ENCODE results near the gene ABI3BP. TPM values are rescaled to one million over a fixed set of nuclear protein-coding genes. Genes with fewer than 3 reads are reported as not detected.
"Not testable (repeated sequence)": the region's sequence is repeated elsewhere in the genome, so short reads cannot be mapped to it uniquely, and the experiment has no call there.

Gene ABI3BP
- total RNA-seq, 5 donors from 2014 or later (not counting 1 experiment from before 2014, with no cell fraction given): 0.18 to 0.66 (median 0.43) TPM; not detected in 2

- Histone ChIP-seq H3K4me3 (ENCODE audit: control insufficient read depth in 1 of 2, extremely low read depth in 1 of 2, low read length in 1 of 2) (no peak overlapping the region), H3K9me3 (peaks cover 5% of the 10 kb centered on the region), H3K36me3 (ENCODE audit: control insufficient read depth in 2 of 2, extremely low read depth in 1 of 2, insufficient read depth in 1 of 2, low read length in 1 of 2) (no peaks in the 10 kb centered on the region), H3K27me3 (replicated peaks in 1 of 2; ENCODE audit: control insufficient read depth in 2 of 2, extremely low read depth in 1 of 2, insufficient read depth in 2 of 2, low read length in 1 of 2) (no peaks in the 10 kb centered on the region), H3K27ac (ENCODE audit: low read length) (no peak overlapping the region), H3K4me1 (ENCODE audit: control insufficient read depth in 1 of 2, extremely low read depth in 1 of 2, insufficient read depth in 2 of 2, low read length in 2 of 2) (no peaks in the 10 kb centered on the region)
- Mint-ChIP-seq H3K4me1 (no peaks in the 10 kb centered on the region), H3K27ac (no peak overlapping the region), H3K27me3 (peaks cover 0 to 14% of the 10 kb centered on the region in 2 donors), H3K36me3 (no peaks in the 10 kb centered on the region), H3K9me3 (peaks cover 0 to 4% (median 0%) of the 10 kb centered on the region in 3 donors), H3K4me3 (no peak overlapping the region)
- DNase-seq: no peak
- 83% methylated on average over 2 of the region's 4 CpGs for WGBS (ENCODE audit: insufficient coverage)
- ChIA-PET POLR2A (interaction anchor here in 1 of 2 donors (0.6 kb wide), 1 partner anchor 226 kb away, joined by 9 read pairs; no protein-coding TSS in a partner anchor), CTCF (interaction anchor here in 1 of 2 donors (0.7 kb wide), 1 partner anchor 886 kb away, joined by 8 read pairs; no protein-coding TSS in a partner anchor)
- ATAC-seq (replicated peaks in 1 of 4): no peak
Measured at GRCh38 chr3:100954990-100955389, 38.2 kb downstream of the ABI3BP start.

GRCh38 chr3:100954199-100954935 lies 38.9 kb downstream of the ABI3BP start:
- no peaks in the 10 kb centered on the region for H3K27me3 ChIP-seq (replicated peaks in 1 of 2; ENCODE audit: control insufficient read depth in 2 of 2, extremely low read depth in 1 of 2, insufficient read depth in 2 of 2, low read length in 1 of 2)
- no peaks in the 10 kb centered on the region for H3K36me3 Mint-ChIP-seq
- no peaks in the 10 kb centered on the region for H3K36me3 ChIP-seq (ENCODE audit: control insufficient read depth in 2 of 2, extremely low read depth in 1 of 2, insufficient read depth in 1 of 2, low read length in 1 of 2)
- ATAC-seq (replicated peaks in 1 of 4): no peak
- no peak for DNase-seq
- no peak overlapping the region for H3K27ac Mint-ChIP-seq
- no peaks in the 10 kb centered on the region for H3K9me3 ChIP-seq
- no peak overlapping the region for H3K4me3 ChIP-seq (ENCODE audit: control insufficient read depth in 1 of 2, extremely low read depth in 1 of 2, low read length in 1 of 2)
- H3K27me3 Mint-ChIP-seq: peaks cover 0 to 14% of the 10 kb centered on the region in 2 donors
- no peaks in the 10 kb centered on the region for H3K4me1 ChIP-seq (ENCODE audit: control insufficient read depth in 1 of 2, extremely low read depth in 1 of 2, insufficient read depth in 2 of 2, low read length in 2 of 2)
- peaks cover 0 to 4% (median 0%) of the 10 kb centered on the region in 3 donors for H3K9me3 Mint-ChIP-seq
- H3K4me1 Mint-ChIP-seq: no peaks in the 10 kb centered on the region
- no peak overlapping the region for H3K27ac ChIP-seq (ENCODE audit: low read length)
- no peak overlapping the region for H3K4me3 Mint-ChIP-seq
- WGBS (ENCODE audit: insufficient coverage): 100% methylated on average over 1 of the region's 3 CpGs
- CTCF ChIA-PET: interaction anchor here in 1 of 2 donors (0.7 kb wide), 1 partner anchor 885 kb away, joined by 8 read pairs; no protein-coding TSS in a partner anchor
- POLR2A ChIA-PET: no interaction called here

GRCh38 chr3:100953103-100953502 lies 40.1 kb downstream of the ABI3BP start:
- Histone ChIP-seq H3K9me3 (no peaks in the 10 kb centered on the region), H3K4me1 (ENCODE audit: control insufficient read depth in 1 of 2, extremely low read depth in 1 of 2, insufficient read depth in 2 of 2, low read length in 2 of 2) (no peaks in the 10 kb centered on the region), H3K27ac (ENCODE audit: low read length) (no peak overlapping the region), H3K4me3 (ENCODE audit: control insufficient read depth in 1 of 2, extremely low read depth in 1 of 2, low read length in 1 of 2) (no peak overlapping the region), H3K27me3 (replicated peaks in 1 of 2; ENCODE audit: control insufficient read depth in 2 of 2, extremely low read depth in 1 of 2, insufficient read depth in 2 of 2, low read length in 1 of 2) (no peaks in the 10 kb centered on the region), H3K36me3 (ENCODE audit: control insufficient read depth in 2 of 2, extremely low read depth in 1 of 2, insufficient read depth in 1 of 2, low read length in 1 of 2) (no peaks in the 10 kb centered on the region)
- ChIA-PET CTCF (no interaction called here), POLR2A (no interaction called here)
- H3K9me3 Mint-ChIP-seq: no peaks in the 10 kb centered on the region
- ATAC-seq (replicated peaks in 1 of 4): no peak
- H3K27ac Mint-ChIP-seq: no peak overlapping the region
- DNase-seq: no peak
- no peak overlapping the region for H3K4me3 Mint-ChIP-seq
- WGBS (ENCODE audit: insufficient coverage): no CpG with 5 or more reads among the region's 4 CpGs
- H3K36me3 Mint-ChIP-seq: no peaks in the 10 kb centered on the region
- H3K27me3 Mint-ChIP-seq: peaks cover 0 to 14% of the 10 kb centered on the region in 2 donors
- H3K4me1 Mint-ChIP-seq: no peaks in the 10 kb centered on the region

GRCh38 chr3:100947119-100947518 lies 46.1 kb downstream of the ABI3BP start:
- H3K27ac Mint-ChIP-seq: no peak overlapping the region
- no CpG with 5 or more reads among the region's 3 CpGs for WGBS (ENCODE audit: insufficient coverage)
- no peaks in the 10 kb centered on the region for H3K4me1 ChIP-seq (ENCODE audit: control insufficient read depth in 1 of 2, extremely low read depth in 1 of 2, insufficient read depth in 2 of 2, low read length in 2 of 2)
- ATAC-seq (replicated peaks in 1 of 4): no peak
- ChIA-PET POLR2A (no interaction called here), CTCF (no interaction called here)
- H3K9me3 Mint-ChIP-seq: no peaks in the 10 kb centered on the region
- peaks cover 3 to 19% of the 10 kb centered on the region in 2 donors for H3K27me3 Mint-ChIP-seq
- H3K27me3 ChIP-seq (replicated peaks in 1 of 2; ENCODE audit: control insufficient read depth in 2 of 2, extremely low read depth in 1 of 2, insufficient read depth in 2 of 2, low read length in 1 of 2): no peaks in the 10 kb centered on the region
- no peak overlapping the region for H3K4me3 ChIP-seq (ENCODE audit: control insufficient read depth in 1 of 2, extremely low read depth in 1 of 2, low read length in 1 of 2)
- no peaks in the 10 kb centered on the region for H3K9me3 ChIP-seq
- H3K36me3 Mint-ChIP-seq: no peaks in the 10 kb centered on the region
- H3K4me3 Mint-ChIP-seq: no peak overlapping the region
- no peaks in the 10 kb centered on the region for H3K4me1 Mint-ChIP-seq
- H3K36me3 ChIP-seq (ENCODE audit: control insufficient read depth in 2 of 2, extremely low read depth in 1 of 2, insufficient read depth in 1 of 2, low read length in 1 of 2): no peaks in the 10 kb centered on the region
- H3K27ac ChIP-seq (ENCODE audit: low read length): no peak overlapping the region
- no peak for DNase-seq

GRCh38 chr3:100946096-100946495 lies 47.1 kb downstream of the ABI3BP start:
- H3K36me3 Mint-ChIP-seq; H3K9me3 Mint-ChIP-seq; DNase-seq; ATAC-seq (replicated peaks in 1 of 4); H3K4me1 ChIP-seq (ENCODE audit: control insufficient read depth in 1 of 2, extremely low read depth in 1 of 2, insufficient read depth in 2 of 2, low read length in 2 of 2); H3K9me3 ChIP-seq; H3K27ac ChIP-seq (ENCODE audit: low read length); H3K27me3 ChIP-seq (replicated peaks in 1 of 2; ENCODE audit: control insufficient read depth in 2 of 2, extremely low read depth in 1 of 2, insufficient read depth in 2 of 2, low read length in 1 of 2); H3K36me3 ChIP-seq (ENCODE audit: control insufficient read depth in 2 of 2, extremely low read depth in 1 of 2, insufficient read depth in 1 of 2, low read length in 1 of 2); H3K4me1 Mint-ChIP-seq; H3K27ac Mint-ChIP-seq; H3K4me3 ChIP-seq (ENCODE audit: control insufficient read depth in 1 of 2, extremely low read depth in 1 of 2, low read length in 1 of 2); H3K4me3 Mint-ChIP-seq: not testable (repeated sequence)
- ChIA-PET CTCF (interaction anchor here (0.6 to 0.7 kb wide), 2 partner anchors 15 to 142 kb away, joined by 3 read pairs; no protein-coding TSS in a partner anchor), POLR2A (interaction anchor here in 1 of 2 donors (0.6 kb wide), 1 partner anchor 1215 kb away, joined by 4 read pairs; no protein-coding TSS in a partner anchor)
- no CpG with 5 or more reads among the region's 2 CpGs for WGBS (ENCODE audit: insufficient coverage)
- H3K27me3 Mint-ChIP-seq: peaks cover 3 to 15% of the 10 kb centered on the region in 2 donors

GRCh38 chr3:100941451-100941850 lies 51.8 kb downstream of the ABI3BP start:
- Histone ChIP-seq H3K9me3 (no peaks in the 10 kb centered on the region), H3K27ac (ENCODE audit: low read length) (no peak overlapping the region), H3K4me1 (ENCODE audit: control insufficient read depth in 1 of 2, extremely low read depth in 1 of 2, insufficient read depth in 2 of 2, low read length in 2 of 2) (no peaks in the 10 kb centered on the region), H3K27me3 (replicated peaks in 1 of 2; ENCODE audit: control insufficient read depth in 2 of 2, extremely low read depth in 1 of 2, insufficient read depth in 2 of 2, low read length in 1 of 2) (no peaks in the 10 kb centered on the region), H3K36me3 (ENCODE audit: control insufficient read depth in 2 of 2, extremely low read depth in 1 of 2, insufficient read depth in 1 of 2, low read length in 1 of 2) (no peaks in the 10 kb centered on the region), H3K4me3 (ENCODE audit: control insufficient read depth in 1 of 2, extremely low read depth in 1 of 2, low read length in 1 of 2) (no peak overlapping the region)
- ChIA-PET CTCF (interaction anchor here in 1 of 2 donors (0.6 kb wide), 1 partner anchor 1287 kb away, joined by 3 read pairs; no protein-coding TSS in a partner anchor), POLR2A (no interaction called here)
- Mint-ChIP-seq H3K27me3 (peaks cover 6 to 26% of the 10 kb centered on the region in 2 donors), H3K27ac (no peak overlapping the region), H3K4me1 (no peaks in the 10 kb centered on the region), H3K9me3 (no peaks in the 10 kb centered on the region), H3K4me3 (no peak overlapping the region), H3K36me3 (no peaks in the 10 kb centered on the region)
- 100% methylated on average over 1 of the region's 2 CpGs for WGBS (ENCODE audit: insufficient coverage)
- ATAC-seq (replicated peaks in 1 of 4): no peak
- DNase-seq: no peak
